Endothelial cell of umbilical vein (primary cell): Measurements from ENCODE around the gene HTR3C. TPM values are rescaled to one million over a fixed set of nuclear protein-coding genes. Genes with fewer than 3 reads are reported as not detected.

Experiments
- BruUV-seq: library from RNA; stranded (reverse); fragments of 400-500 nt; replicated peaks from 2 replicates; lab custom pipeline; 2021; lab: Mats Ljungman, UMichigan
- CTCF ChIA-PET: fragments of 300-600, 350-600 bp; sonication (Branson Sonifier 250); formaldehyde crosslinking; loops from one replicate; lab custom pipeline; 2021; ENCODE audit warnings: antibody characterized with exemption, inconsistent platforms; lab: Charles Lee
- POLR2A ChIA-PET: fragments of 300-600, 350-600 bp; sonication (Branson Sonifier 250); formaldehyde crosslinking; loops from one replicate; lab custom pipeline; 2021; ENCODE audit warnings: antibody characterized with exemption, inconsistent platforms; lab: Charles Lee
- DNase-seq: peaks from one replicate; pipeline ENCODE4 v3.0.0-alpha.2; 2011; ENCODE audit warnings: low read depth, low spot score
- FAIRE-seq: peaks from 2 replicates; lab custom pipeline; 2011; peaks lifted over from hg19 to GRCh38; lab: Jason Lieb, UNC
- H2AFZ ChIP-seq: 2 replicates; pipeline ENCODE4 v1.6.0; 2012; ENCODE audit warnings: low read depth, low read length, control low read depth, inconsistent platforms
- H3K27ac ChIP-seq: 2 replicates; pipeline ENCODE4 v1.5.1; 2011; ENCODE audit warnings: low read depth, mild to moderate bottlenecking, control low read depth, low read length, moderate library complexity; ENCODE audit not compliant: insufficient read depth
- H3K27me3 ChIP-seq, 2 experiments: 2 replicates each; pipeline versions ENCODE4 v1.6.0 to v1.6.1; 2011; ENCODE audit warnings: low read length in 2 of 2, mixed read lengths in 1 of 2; ENCODE audit not compliant: control insufficient read depth in 2 of 2, insufficient read depth in 2 of 2
- H3K36me3 ChIP-seq, 2 experiments: 2 replicates in 1 of 2; 3 replicates in 1 of 2; pipeline ENCODE4 v1.5.1; 2011; ENCODE audit warnings: low read length in 2 of 2, mild to moderate bottlenecking in 1 of 2, moderate library complexity in 1 of 2; ENCODE audit not compliant: control insufficient read depth in 2 of 2, insufficient read depth in 2 of 2; ENCODE audit errors: extremely low read depth in 1 of 2
- H3K4me1 ChIP-seq: 3 replicates; pipeline ENCODE4 v1.5.1; 2011; ENCODE audit warnings: mild to moderate bottlenecking, low read length; ENCODE audit not compliant: control insufficient read depth, insufficient read depth; ENCODE audit errors: extremely low read depth
- H3K4me2 ChIP-seq: 2 replicates; pipeline ENCODE4 v1.6.1; 2011; ENCODE audit warnings: low read length, control low read depth, mixed read lengths; ENCODE audit not compliant: insufficient read depth
- H3K4me3 ChIP-seq, 3 experiments: fragments of 200-600 bp in 1 of 3; sonication (generic), shearing (Covaris generic) in 1 of 3; replicated peaks in 1 of 3; 2 replicates each; pipeline ENCODE4 v1.5.1; 2011 to 2016; ENCODE audit warnings: control low read depth in 3 of 3, low read length in 3 of 3, mild to moderate bottlenecking in 2 of 3, inconsistent platforms in 1 of 3, low read depth in 1 of 3, moderate library complexity in 1 of 3; ENCODE audit not compliant: insufficient read depth in 1 of 3
- H3K79me2 ChIP-seq: 2 replicates; pipeline ENCODE4 v1.6.0; 2012; ENCODE audit warnings: low read length, inconsistent platforms; ENCODE audit not compliant: control insufficient read depth, insufficient read depth
- H3K9ac ChIP-seq: replicated peaks from 2 replicates; pipeline ENCODE3; 2011; ENCODE audit warnings: low read length, control low read depth; ENCODE audit not compliant: insufficient read depth; ENCODE audit errors: extremely low read depth
- H3K9me1 ChIP-seq: replicated peaks from 3 replicates; pipeline ENCODE4 v1.6.0; 2011; ENCODE audit warnings: mild to moderate bottlenecking, low read length; ENCODE audit not compliant: control insufficient read depth, insufficient read depth; ENCODE audit errors: extremely low read depth
- H3K9me3 ChIP-seq: replicated peaks from 2 replicates; pipeline ENCODE4 v1.5.1; 2012; ENCODE audit warnings: low read length, inconsistent platforms; ENCODE audit not compliant: control insufficient read depth, insufficient read depth
- H4K20me1 ChIP-seq: replicated peaks from 2 replicates; pipeline ENCODE3; 2011; ENCODE audit warnings: mild to moderate bottlenecking, low read length; ENCODE audit not compliant: control insufficient read depth, insufficient read depth; ENCODE audit errors: extremely low read depth
- EZH2 ChIP-seq: IDR thresholded peaks from 2 replicates; pipeline ENCODE4 v1.6.1; 2012; ENCODE audit warnings: borderline replicate concordance, low read depth, mild to moderate bottlenecking, moderate library complexity, low read length, inconsistent platforms; ENCODE audit not compliant: severe bottlenecking
- FOS ChIP-seq: IDR thresholded peaks from 2 replicates; pipeline ENCODE4 v1.6.1; 2011; ENCODE audit warnings: mild to moderate bottlenecking, low read length, moderate library complexity, borderline replicate concordance; ENCODE audit not compliant: insufficient read depth
- GATA2 ChIP-seq: IDR thresholded peaks from 2 replicates; pipeline ENCODE4 v1.7.0; 2011; ENCODE audit warnings: low read depth, mild to moderate bottlenecking, moderate library complexity, mixed read lengths, low read length; ENCODE audit not compliant: insufficient read length, insufficient read depth
- JUN ChIP-seq: IDR thresholded peaks from 2 replicates; pipeline ENCODE4 v1.6.1; 2011; ENCODE audit warnings: borderline replicate concordance, low read depth; ENCODE audit not compliant: insufficient read length, insufficient read depth
- MYC ChIP-seq: IDR thresholded peaks from one replicate; pipeline ENCODE4 v1.6.1; 2011; ENCODE audit warnings: mild to moderate bottlenecking, low read depth, low read length
- POLR2A ChIP-seq: IDR thresholded peaks from 2 replicates; pipeline ENCODE4 v1.6.1; 2012; ENCODE audit warnings: low read depth, mild to moderate bottlenecking, control low read depth, low read length
- POLR2AphosphoS5 ChIP-seq: IDR thresholded peaks from 2 replicates; pipeline ENCODE4 v1.6.1; 2012; ENCODE audit warnings: low read depth, mild to moderate bottlenecking, control low read depth, low read length, moderate library complexity; ENCODE audit not compliant: insufficient read depth
- dilution Hi-C: fragments of 300-500 bp; cut with MboI; formaldehyde crosslinking; loops from one replicate; pipeline ENCODE4 v1.15.0; 2019; ENCODE audit warnings: low sequenced_read_pairs; ENCODE audit not compliant: extremely low pct_ligation_motif_present
- intact Hi-C: fragments of 100-400 bp; cut with micrococcal nuclease; formaldehyde crosslinking; loops from one replicate; pipeline ENCODE4 v1.10.0; 2022
- polyA plus RNA-seq, 4 experiments: library from polyadenylated mRNA; depleted of rRNA in 3 of 4; stranded (reverse) in 3 of 4; unstranded in 1 of 4; fragments of >200 nt; gene quantifications; 2 replicates each; pipeline versions ENCODE4 v1.2.1 to v1.2.3, GENCODE V29; 2011 to 2012; ENCODE audit warnings: missing spikeins in 1 of 4
- total RNA-seq: library from RNA; stranded (reverse); gene quantifications from 2 replicates; pipeline ENCODE4 v1.2.3, GENCODE V29; 2021
- TF ChIP-seq, protein P1 (sequence below): IDR thresholded peaks from 2 replicates; pipeline ENCODE4 v1.6.1; 2011; ENCODE audit not compliant: insufficient read depth, insufficient read length
- TF ChIP-seq, protein P2 (sequence below), 2 donors: IDR thresholded peaks; 1 replicate in 1 of 2; 2 replicates in 1 of 2; pipeline ENCODE4 v1.5.1; 2011; ENCODE audit warnings: low read length in 2 of 2, mild to moderate bottlenecking in 2 of 2, moderate library complexity in 2 of 2, control low read depth in 1 of 2, inconsistent platforms in 1 of 2, low read depth in 1 of 2; ENCODE audit not compliant: insufficient read depth in 1 of 2; ENCODE audit errors: extremely low read depth in 1 of 2

The HTR3C gene
- total and polyA plus RNA-seq, 2 donors (not counting 3 experiments of a cell fraction or from before 2014, with no cell fraction given), result not detected

DNA sequence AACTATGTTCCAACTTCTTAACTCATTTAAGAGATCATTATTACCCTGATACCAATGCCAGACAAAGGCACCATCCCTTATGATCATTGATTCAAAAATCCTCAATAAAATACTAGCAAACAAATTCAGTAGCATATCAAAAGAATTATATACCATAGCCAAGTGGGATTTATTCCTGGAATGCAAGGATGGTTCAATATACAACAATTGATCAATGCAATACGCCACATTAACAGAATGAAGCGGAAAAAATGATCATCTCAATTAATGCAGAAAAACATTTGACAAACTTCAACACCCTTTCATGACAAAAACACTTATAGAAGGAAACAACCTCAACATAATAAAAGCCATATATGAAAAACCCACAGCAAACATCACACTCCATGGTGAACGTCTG is 39.4 kb downstream of the HTR3C start:
- CTCF ChIA-PET, result no interaction called here
- BruUV-seq, result no TSS peak
- Histone ChIP-seq H3K4me2 (no peak overlapping the region), H3K79me2 (no peaks in the 10 kb centered on the region), H3K9me3 (no peaks in the 10 kb centered on the region), H3K36me3 (no peaks in the 10 kb centered on the region), H4K20me1 (no peaks in the 10 kb centered on the region), H3K9ac (no peak overlapping the region), H3K4me1 (no peaks in the 10 kb centered on the region), H3K4me3 (no peak overlapping the region), H3K27ac (no peak overlapping the region), H3K9me1 (no peaks in the 10 kb centered on the region), H2AFZ (no peak overlapping the region), H3K27me3 (no peaks in the 10 kb centered on the region)
- no peak for FAIRE-seq
- TF ChIP-seq MYC (no peak), POLR2AphosphoS5 (no peak), FOS (no peak), EZH2 (no peak), GATA2 (no peak), JUN (no peak), POLR2A (no peak)
- TF ChIP-seq, protein P1, sequence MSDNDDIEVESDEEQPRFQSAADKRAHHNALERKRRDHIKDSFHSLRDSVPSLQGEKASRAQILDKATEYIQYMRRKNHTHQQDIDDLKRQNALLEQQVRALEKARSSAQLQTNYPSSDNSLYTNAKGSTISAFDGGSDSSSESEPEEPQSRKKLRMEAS, result no peak
- TF ChIP-seq, protein P2, sequence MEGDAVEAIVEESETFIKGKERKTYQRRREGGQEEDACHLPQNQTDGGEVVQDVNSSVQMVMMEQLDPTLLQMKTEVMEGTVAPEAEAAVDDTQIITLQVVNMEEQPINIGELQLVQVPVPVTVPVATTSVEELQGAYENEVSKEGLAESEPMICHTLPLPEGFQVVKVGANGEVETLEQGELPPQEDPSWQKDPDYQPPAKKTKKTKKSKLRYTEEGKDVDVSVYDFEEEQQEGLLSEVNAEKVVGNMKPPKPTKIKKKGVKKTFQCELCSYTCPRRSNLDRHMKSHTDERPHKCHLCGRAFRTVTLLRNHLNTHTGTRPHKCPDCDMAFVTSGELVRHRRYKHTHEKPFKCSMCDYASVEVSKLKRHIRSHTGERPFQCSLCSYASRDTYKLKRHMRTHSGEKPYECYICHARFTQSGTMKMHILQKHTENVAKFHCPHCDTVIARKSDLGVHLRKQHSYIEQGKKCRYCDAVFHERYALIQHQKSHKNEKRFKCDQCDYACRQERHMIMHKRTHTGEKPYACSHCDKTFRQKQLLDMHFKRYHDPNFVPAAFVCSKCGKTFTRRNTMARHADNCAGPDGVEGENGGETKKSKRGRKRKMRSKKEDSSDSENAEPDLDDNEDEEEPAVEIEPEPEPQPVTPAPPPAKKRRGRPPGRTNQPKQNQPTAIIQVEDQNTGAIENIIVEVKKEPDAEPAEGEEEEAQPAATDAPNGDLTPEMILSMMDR (IDR thresholded peaks at IDR 0.05; ENCODE audit: extremely low read depth in 1 of 2, insufficient read depth in 1 of 2, low read depth in 1 of 2, low read length in 2 of 2), result no peak
- DNase-seq, result no peak
- POLR2A ChIA-PET, result no interaction called here
- dilution Hi-C loops, result no loop called here
- intact Hi-C loops, result no loop called here
